Measurements from ENCODE around the gene FHL1. TPM values are rescaled to one million over a fixed set of nuclear protein-coding genes. Genes with fewer than 3 reads are reported as not detected.

Gene FHL1
- total and polyA plus RNA-seq, 2 donors (not counting 3 experiments of a cell fraction or from before 2014, with no cell fraction given) = 50.6 to 59.4 TPM

- no peak overlapping the region for H2AFZ ChIP-seq (ENCODE audit: low read depth, low read length)
- dilution Hi-C loops (cut with MboI; ENCODE audit: extremely low pct_ligation_motif_present, low sequenced_read_pairs) = no loop called here
- no peak for TF ChIP-seq POLR2AphosphoS5 (IDR thresholded peaks at IDR 0.05; ENCODE audit: insufficient read depth, low read depth, low read length)
- TF ChIP-seq GATA2 (IDR thresholded peaks at IDR 0.05; ENCODE audit: insufficient read depth, insufficient read length, low read depth, low read length) = no peak
- no peak for TF ChIP-seq POLR2A (IDR thresholded peaks at IDR 0.05; ENCODE audit: low read depth, low read length)
- no peak for TF ChIP-seq CTCF (IDR thresholded peaks at IDR 0.05; ENCODE audit: extremely low read depth in 1 of 2, insufficient read depth in 1 of 2, low read depth in 1 of 2, low read length in 2 of 2)
- TF ChIP-seq JUN (IDR thresholded peaks at IDR 0.05; ENCODE audit: borderline replicate concordance, insufficient read depth, insufficient read length, low read depth) = no peak
- no peak for TF ChIP-seq EZH2 (IDR thresholded peaks at IDR 0.05; ENCODE audit: borderline replicate concordance, low read depth, low read length, severe bottlenecking)
- TF ChIP-seq MAX (IDR thresholded peaks at IDR 0.05; ENCODE audit: insufficient read depth, insufficient read length) = no peak
- TF ChIP-seq MYC (IDR thresholded peaks at IDR 0.05; ENCODE audit: low read depth, low read length) = no peak
- POLR2A ChIA-PET = no interaction called here
- H3K9ac ChIP-seq (replicated peaks; ENCODE audit: extremely low read depth, insufficient read depth, low read length) = no peak overlapping the region
- peaks cover 0 to 2% of the 10 kb centered on the region in 2 experiments for H3K27me3 ChIP-seq (ENCODE audit: control insufficient read depth in 2 of 2, insufficient read depth in 2 of 2, low read length in 2 of 2)
- FAIRE-seq (no peak), DNase-seq (ENCODE audit: low read depth, low spot score) (no peak)
- H3K36me3 ChIP-seq (ENCODE audit: control insufficient read depth in 2 of 2, extremely low read depth in 1 of 2, insufficient read depth in 2 of 2, low read length in 2 of 2) = no peaks in the 10 kb centered on the region
- CTCF ChIA-PET = interaction anchor here (1.0 kb wide), 1 partner anchor 13 kb away, joined by 3 read pairs; no protein-coding TSS in a partner anchor
- H3K27ac ChIP-seq (ENCODE audit: insufficient read depth, low read depth, low read length) = no peak overlapping the region
- no peaks in the 10 kb centered on the region for H4K20me1 ChIP-seq (replicated peaks; ENCODE audit: control insufficient read depth, extremely low read depth, insufficient read depth, low read length)
- H3K79me2 ChIP-seq (ENCODE audit: control insufficient read depth, insufficient read depth, low read length) = no peaks in the 10 kb centered on the region
- H3K9me1 ChIP-seq (replicated peaks; ENCODE audit: control insufficient read depth, extremely low read depth, insufficient read depth, low read length) = no peaks in the 10 kb centered on the region
- H3K4me1 ChIP-seq (ENCODE audit: control insufficient read depth, extremely low read depth, insufficient read depth, low read length) = no peaks in the 10 kb centered on the region
- no peaks in the 10 kb centered on the region for H3K9me3 ChIP-seq (replicated peaks; ENCODE audit: control insufficient read depth, insufficient read depth, low read length)
- no peak overlapping the region for H3K4me3 ChIP-seq (replicated peaks in 1 of 3; ENCODE audit: insufficient read depth in 1 of 3, low read depth in 1 of 3, low read length in 3 of 3)
- intact Hi-C loops (cut with micrococcal nuclease) = no loop called here
- no peak overlapping the region for H3K4me2 ChIP-seq (ENCODE audit: insufficient read depth, low read length)
- BruUV-seq (replicated peaks) = no TSS peak
Measured at GRCh38 chrX:136143711-136144110, 3.6 kb upstream of the FHL1 start.
